Mesendoderm (in vitro differentiated cells): ENCODE results near the gene CYB5A.
"Not testable (repeated sequence)": the region's sequence is repeated elsewhere in the genome, so short reads cannot be mapped to it uniquely, and the experiment has no call there.

ENCODE experiments used
- DNase-seq: peaks from one replicate; pipeline ENCODE4 v3.0.0; 2013
- H2AK5ac ChIP-seq: 2 replicates; pipeline ENCODE4 v1.6.1; 2013; ENCODE audit warnings: low read length, inconsistent platforms
- H2BK120ac ChIP-seq: 2 replicates; pipeline ENCODE4 v1.6.1; 2013; ENCODE audit warnings: low read depth, mild to moderate bottlenecking, low read length, moderate library complexity, mixed read lengths
- H2BK15ac ChIP-seq: replicated peaks from 2 replicates; pipeline ENCODE4 v1.6.1; 2013; ENCODE audit warnings: low read depth, mild to moderate bottlenecking, moderate library complexity
- H2BK5ac ChIP-seq: 2 replicates; pipeline ENCODE4 v1.6.1; 2013; ENCODE audit warnings: low read length, inconsistent platforms
- H3K18ac ChIP-seq: 2 replicates; pipeline ENCODE4 v1.6.1; 2013; ENCODE audit warnings: mild to moderate bottlenecking, low read length, mixed read lengths
- H3K23ac ChIP-seq: one replicate; pipeline ENCODE4 v1.6.1; 2013; ENCODE audit warnings: low read length
- H3K27ac ChIP-seq: 2 replicates; pipeline ENCODE4 v1.5.1; 2013; ENCODE audit warnings: low read depth, mild to moderate bottlenecking, inconsistent platforms, low read length, moderate library complexity
- H3K27me3 ChIP-seq: 2 replicates; pipeline ENCODE4 v1.6.1; 2013; ENCODE audit warnings: low read length, control low read depth, mild to moderate bottlenecking, inconsistent platforms; ENCODE audit not compliant: insufficient read depth, poor library complexity
- H3K36me3 ChIP-seq: 2 replicates; pipeline ENCODE4 v1.6.1; 2013; ENCODE audit warnings: low read length, inconsistent platforms; ENCODE audit not compliant: control insufficient read depth, insufficient read depth
- H3K4ac ChIP-seq: one replicate; pipeline ENCODE4 v1.6.1; 2013; ENCODE audit warnings: low read depth, mild to moderate bottlenecking, low read length, moderate library complexity
- H3K4me1 ChIP-seq: 2 replicates; pipeline ENCODE4 v1.6.1; 2013; ENCODE audit warnings: low read depth, low read length, inconsistent platforms; ENCODE audit not compliant: control insufficient read depth
- H3K4me2 ChIP-seq: 2 replicates; pipeline ENCODE4 v1.6.1; 2013; ENCODE audit warnings: low read length
- H3K4me3 ChIP-seq: 2 replicates; pipeline ENCODE4 v1.5.1; 2013; ENCODE audit warnings: mild to moderate bottlenecking, low read length
- H3K56ac ChIP-seq: one replicate; pipeline ENCODE4 v1.6.1; 2013; ENCODE audit warnings: low read length
- H3K79me1 ChIP-seq: 2 replicates; pipeline ENCODE4 v1.6.1; 2013; ENCODE audit warnings: low read length, inconsistent platforms
- H3K79me2 ChIP-seq: 2 replicates; pipeline ENCODE4 v1.6.1; 2013; ENCODE audit warnings: mild to moderate bottlenecking, low read length; ENCODE audit not compliant: control insufficient read depth, insufficient read depth
- H3K9ac ChIP-seq: 2 replicates; pipeline ENCODE4 v1.6.1; 2013; ENCODE audit warnings: low read length, inconsistent platforms
- H4K5ac ChIP-seq: one replicate; pipeline ENCODE4 v1.6.1; 2013; ENCODE audit warnings: low read length
- H4K8ac ChIP-seq: one replicate; pipeline ENCODE4 v1.6.1; 2013; ENCODE audit warnings: low read depth, mild to moderate bottlenecking, control low read depth, low read length, moderate library complexity
- WGBS: extraction: QIAGEN DNeasy Blood & Tissue Kit; methylation state at CpG from one replicate; pipeline ENCODE4 v1.1.7; 2013; ENCODE audit warnings: low lambda C conversion rate, missing lambda C conversion rate; ENCODE audit not compliant: insufficient coverage; ENCODE audit errors: extremely low coverage; 5-methylcytosine and 5-hydroxymethylcytosine counted together

The CYB5A gene

DNA sequence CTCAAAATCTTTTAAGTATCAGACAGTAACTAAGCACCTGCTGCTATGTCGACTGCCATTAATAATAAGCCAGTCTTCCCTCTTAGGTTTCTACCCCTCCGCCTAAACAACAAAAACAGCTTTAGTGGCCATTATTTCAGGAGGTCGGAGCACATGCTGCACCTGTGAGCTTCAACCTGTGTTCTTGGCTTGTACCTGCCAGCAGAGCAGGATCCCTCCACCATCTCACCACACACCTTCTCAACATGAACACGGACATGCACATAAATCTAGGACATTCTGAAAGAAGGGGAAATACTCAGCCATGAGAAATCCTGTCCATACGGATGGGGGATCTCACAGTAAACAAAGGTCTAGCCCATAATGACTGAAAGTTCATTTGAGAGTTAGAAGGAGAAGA lies 3.7 kb downstream of the CYB5A start:
- Histone ChIP-seq H2AK5ac (no peak overlapping the region), H3K36me3 (no peaks in the 10 kb centered on the region), H3K4me3 (no peak overlapping the region), H2BK15ac (no peak overlapping the region), H3K56ac (no peak overlapping the region), H4K8ac (no peak overlapping the region), H3K4ac (no peak overlapping the region), H3K23ac (no peak overlapping the region), H4K5ac (no peak overlapping the region), H3K4me2 (no peak overlapping the region), H3K27ac (no peak overlapping the region), H3K79me1 (no peaks in the 10 kb centered on the region), H3K18ac (no peak overlapping the region), H2BK120ac (no peak overlapping the region), H2BK5ac (no peak overlapping the region), H3K4me1 (peaks cover 1% of the 10 kb centered on the region), H3K9ac (no peak overlapping the region), H3K79me2 (peaks cover 5% of the 10 kb centered on the region), H3K27me3 (no peaks in the 10 kb centered on the region)
- DNase-seq = no peak
- no CpG with 5 or more reads among the region's 5 CpGs for WGBS

DNA sequence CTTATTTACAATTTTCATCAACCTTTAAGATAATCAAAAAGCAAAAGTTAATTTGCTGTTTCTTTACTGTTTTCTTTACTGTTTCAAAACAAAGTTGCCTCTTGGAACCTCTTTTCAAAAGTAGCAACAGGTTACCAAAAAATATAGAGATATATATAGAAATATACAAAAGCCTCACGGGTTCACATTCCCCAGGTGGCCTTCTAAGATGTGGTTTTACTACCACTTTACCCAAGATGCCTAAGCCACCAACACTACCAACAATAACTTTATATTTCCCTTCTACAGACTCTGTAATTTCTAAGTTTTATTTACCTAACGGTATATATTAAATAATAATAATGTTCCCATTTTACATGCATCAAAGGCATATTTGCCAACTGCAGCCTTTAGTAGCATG lies 4.9 kb downstream of the CYB5A start:
- Histone ChIP-seq H3K27me3 (no peaks in the 10 kb centered on the region), H4K8ac (no peak overlapping the region), H3K4ac (no peak overlapping the region), H3K18ac (no peak overlapping the region), H3K4me1 (peaks cover 12% of the 10 kb centered on the region), H3K27ac (no peak overlapping the region), H3K79me2 (peaks cover 5% of the 10 kb centered on the region), H3K23ac (no peak overlapping the region), H2BK120ac (no peak overlapping the region), H2BK5ac (no peak overlapping the region), H3K79me1 (peaks cover 2% of the 10 kb centered on the region), H3K36me3 (no peaks in the 10 kb centered on the region), H2AK5ac (no peak overlapping the region), H3K56ac (no peak overlapping the region), H4K5ac (no peak overlapping the region), H3K9ac (no peak overlapping the region), H3K4me2 (no peak overlapping the region), H3K4me3 (no peak overlapping the region), H2BK15ac (no peak overlapping the region)
- DNase-seq = no peak
- 100% methylated on average over 1 of the region's 2 CpGs for WGBS

DNA sequence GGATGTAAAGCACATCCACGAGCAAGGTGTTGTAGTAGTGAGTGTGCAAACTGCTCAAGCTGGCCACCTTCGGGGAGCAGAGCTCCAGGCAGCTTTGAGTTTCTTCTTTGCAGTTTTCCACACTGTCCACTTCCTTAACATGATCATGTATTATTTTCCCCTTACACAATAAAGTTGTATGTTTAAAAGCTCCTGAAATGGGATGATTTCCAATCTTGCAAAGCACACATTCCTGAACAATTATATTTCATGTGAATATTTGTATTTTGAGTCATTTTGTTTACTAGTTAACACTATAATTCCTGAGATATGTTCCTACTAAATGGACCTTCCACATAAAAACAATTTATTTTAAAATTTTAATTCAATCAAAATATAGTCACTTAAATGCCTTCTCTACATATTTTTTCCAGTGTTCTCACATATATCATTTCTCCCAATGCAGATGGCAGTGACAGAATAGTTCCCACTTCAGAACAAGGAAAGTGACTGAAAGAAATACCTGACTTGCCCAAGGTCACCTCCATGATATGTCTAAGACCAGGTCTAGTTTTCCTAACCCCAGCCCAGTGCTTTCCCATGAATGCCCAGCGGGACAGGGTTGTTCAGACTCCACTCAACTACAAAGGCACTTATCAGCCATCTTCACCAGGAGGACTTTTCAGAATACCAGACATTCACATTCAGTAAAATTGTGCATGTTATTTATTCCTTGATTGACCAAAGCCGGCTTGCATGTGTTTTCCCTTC lies 5.5 kb downstream of the CYB5A start:
- Histone ChIP-seq H3K4me1 (peaks cover 14% of the 10 kb centered on the region), H2AK5ac (no peak overlapping the region), H3K36me3 (no peaks in the 10 kb centered on the region), H2BK15ac (no peak overlapping the region), H3K27ac (no peak overlapping the region), H2BK5ac (no peak overlapping the region), H3K18ac (no peak overlapping the region), H3K79me2 (peaks cover 5% of the 10 kb centered on the region), H4K8ac (no peak overlapping the region), H4K5ac (no peak overlapping the region), H3K4ac (no peak overlapping the region), H3K79me1 (peaks cover 2% of the 10 kb centered on the region), H3K56ac (no peak overlapping the region), H3K27me3 (no peaks in the 10 kb centered on the region), H3K23ac (no peak overlapping the region), H3K9ac (no peak overlapping the region), H3K4me3 (no peak overlapping the region), H3K4me2 (no peak overlapping the region), H2BK120ac (no peak overlapping the region)
- WGBS = no CpG with 5 or more reads among the region's 4 CpGs
- DNase-seq = no peak

DNA sequence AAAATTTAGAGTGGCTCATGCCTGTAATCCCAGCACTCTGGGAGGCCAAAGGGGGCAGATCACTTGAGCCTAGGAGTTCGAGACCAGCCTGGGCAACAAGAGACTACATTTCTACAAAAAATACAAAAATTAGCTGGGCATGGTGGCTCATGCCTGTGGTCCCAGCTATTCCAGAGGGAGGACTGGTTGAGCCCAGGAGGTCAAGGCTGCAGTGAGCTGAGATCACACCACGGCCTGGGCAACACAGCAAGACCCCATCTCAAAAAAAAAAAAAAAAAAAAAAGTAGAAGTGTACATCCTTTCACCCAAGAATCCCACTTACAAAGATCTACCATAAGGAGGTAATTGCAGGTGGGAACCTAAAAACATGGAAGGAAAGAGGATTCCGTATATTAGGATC lies 6.2 kb downstream of the CYB5A start:
- H3K18ac ChIP-seq, H3K56ac ChIP-seq, H3K4me2 ChIP-seq, H4K8ac ChIP-seq, H3K23ac ChIP-seq, H3K9ac ChIP-seq, H3K79me1 ChIP-seq, H2AK5ac ChIP-seq, H3K4me3 ChIP-seq, H3K4ac ChIP-seq, DNase-seq, H3K27ac ChIP-seq, H3K79me2 ChIP-seq, H3K27me3 ChIP-seq, H2BK15ac ChIP-seq, H2BK5ac ChIP-seq, H3K36me3 ChIP-seq, H2BK120ac ChIP-seq, H4K5ac ChIP-seq: not testable (repeated sequence)
- WGBS = no CpG with 5 or more reads among the region's 3 CpGs
- peaks cover 18% of the 10 kb centered on the region for H3K4me1 ChIP-seq

DNA sequence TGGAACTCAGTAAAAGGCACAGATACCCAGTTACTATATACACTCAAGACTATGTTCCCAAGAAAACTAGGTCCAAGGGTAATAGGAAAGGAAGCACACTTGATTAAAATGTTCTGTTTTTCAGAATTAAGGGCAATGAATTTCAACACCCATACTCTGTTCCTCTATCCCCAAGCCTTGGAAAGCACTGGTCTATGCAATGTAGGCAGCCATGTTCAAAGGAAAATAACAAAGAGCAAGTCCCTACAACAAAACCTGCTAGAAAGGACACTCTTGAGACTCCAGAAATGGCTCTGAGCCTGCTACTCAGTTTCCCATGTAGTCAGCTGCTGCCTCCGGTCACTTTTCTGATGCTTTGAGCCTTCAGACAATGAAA lies 6.8 kb downstream of the CYB5A start:
- no peak overlapping the region for H2BK120ac ChIP-seq
- H3K9ac ChIP-seq = no peak overlapping the region
- H3K79me2 ChIP-seq = peaks cover 5% of the 10 kb centered on the region
- no peak overlapping the region for H3K27ac ChIP-seq
- no CpG with 5 or more reads among the region's 1 CpG for WGBS
- H2BK5ac ChIP-seq = no peak overlapping the region
- no peaks in the 10 kb centered on the region for H3K36me3 ChIP-seq
- no peak overlapping the region for H3K4me3 ChIP-seq
- no peak overlapping the region for H3K23ac ChIP-seq
- no peak for DNase-seq
- no peak overlapping the region for H4K5ac ChIP-seq
- peaks cover 2% of the 10 kb centered on the region for H3K79me1 ChIP-seq
- no peaks in the 10 kb centered on the region for H3K27me3 ChIP-seq
- H2BK15ac ChIP-seq = no peak overlapping the region
- H3K4ac ChIP-seq = no peak overlapping the region
- no peak overlapping the region for H3K4me2 ChIP-seq
- no peak overlapping the region for H3K56ac ChIP-seq
- no peak overlapping the region for H2AK5ac ChIP-seq
- H3K4me1 ChIP-seq = peaks cover 18% of the 10 kb centered on the region
- peak overlapping the region; percentile 15 for H3K18ac ChIP-seq
- no peak overlapping the region for H4K8ac ChIP-seq
